RCC 7860 (cell line): ENCODE data around the gene BRD1.
A peak's percentile ranks its signal among the peaks of the same experiment; 100 is the strongest.

Source experiments
- DNase-seq: peaks from one replicate; pipeline ENCODE4 v3.0.0-alpha.2; 2015; ENCODE audit warnings: low spot score
- FAIRE-seq: peaks from 2 replicates; lab custom pipeline; 2012; peaks lifted over from hg19 to GRCh38; lab: Jason Lieb, UNC

Gene BRD1

GRCh38 chr22:49827853-49828598 is at the start of gene BRD1:
Gene BRD1, minus strand, starts transcription at chr22:49827873. Its CDS starts 3,556 bp downstream, at chr22:49824317.
- FAIRE-seq (no peak), DNase-seq (peak; percentile 19)

- no peak for DNase-seq
- FAIRE-seq: no peak
These were observed 45.7 kb upstream of the BRD1 start for GRCh38 chr22:49873228-49873940.

- no peak for FAIRE-seq
- no peak for DNase-seq
These were observed 44.7 kb upstream of the BRD1 start for GRCh38 chr22:49872347-49872746.

GRCh38 chr22:49871482-49871881 is 43.8 kb upstream of the BRD1 start:
- FAIRE-seq: no peak
- no peak for DNase-seq

GRCh38 chr22:49869845-49870712 is 42.4 kb upstream of the BRD1 start:
- no peak for DNase-seq

GRCh38 chr22:49869086-49869830 is 41.6 kb upstream of the BRD1 start:
- FAIRE-seq (no peak), DNase-seq (no peak)

More at GRCh38 chr22:49869845-49870712, 42.4 kb upstream of the BRD1 start:
- FAIRE-seq: no peak

- FAIRE-seq: no peak
- DNase-seq: no peak
These were observed 39.9 kb upstream of the BRD1 start for GRCh38 chr22:49867303-49868265.

- no peak for DNase-seq
These were observed 39.0 kb upstream of the BRD1 start for GRCh38 chr22:49866646-49867045.

GRCh38 chr22:49866134-49866533 is 38.5 kb upstream of the BRD1 start:
- FAIRE-seq (no peak), DNase-seq (no peak)

More at GRCh38 chr22:49866646-49867045, 39.0 kb upstream of the BRD1 start:
- FAIRE-seq: no peak

GRCh38 chr22:49865156-49865555 is 37.5 kb upstream of the BRD1 start:
- no peak for FAIRE-seq

GRCh38 chr22:49863931-49864330 is 36.3 kb upstream of the BRD1 start:
- FAIRE-seq: no peak
- no peak for DNase-seq

More at GRCh38 chr22:49865156-49865555, 37.5 kb upstream of the BRD1 start:
- DNase-seq: no peak

GRCh38 chr22:49862496-49862776 is 34.8 kb upstream of the BRD1 start:
- DNase-seq (no peak), FAIRE-seq (no peak)

GRCh38 chr22:49861642-49862495 is 34.2 kb upstream of the BRD1 start:
- FAIRE-seq (no peak), DNase-seq (no peak)

GRCh38 chr22:49858827-49859226 is 31.2 kb upstream of the BRD1 start:
- DNase-seq (no peak), FAIRE-seq (no peak)

GRCh38 chr22:49856766-49857618 is 29.3 kb upstream of the BRD1 start:
- no peak for FAIRE-seq
- no peak for DNase-seq

GRCh38 chr22:49856343-49856742 is 28.7 kb upstream of the BRD1 start:
- DNase-seq: no peak
- no peak for FAIRE-seq

- FAIRE-seq (no peak), DNase-seq (peak; percentile 6)
These were observed 27.7 kb upstream of the BRD1 start for GRCh38 chr22:49855251-49855911.
